Retina (tissue), 1 donor: ENCODE data around the gene NUCB1.

Experiments used
- DNase-seq: peaks from one replicate; pipeline ENCODE4 v3.0.0-alpha.2; 2016

Gene NUCB1

DNA sequence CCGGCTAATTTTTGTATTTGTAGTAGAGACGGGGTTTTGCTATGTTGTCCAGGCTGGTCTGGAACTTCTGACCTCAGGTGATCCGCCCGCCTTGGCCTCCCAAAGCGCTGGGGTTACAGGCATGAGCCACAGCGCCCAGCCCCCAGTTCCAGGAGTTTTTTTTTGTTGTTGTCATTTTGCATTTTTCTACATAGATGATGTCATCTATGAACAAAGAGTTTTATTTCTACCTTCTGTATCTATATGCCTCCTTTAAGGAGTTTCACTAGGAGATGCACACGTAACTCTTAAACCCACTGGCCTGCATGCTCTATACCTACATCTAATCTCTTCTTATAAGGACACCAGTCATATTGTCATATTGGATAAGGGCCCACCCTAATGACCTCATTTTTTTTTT is 38.1 kb downstream of the NUCB1 start:
- no peak for DNase-seq

DNA sequence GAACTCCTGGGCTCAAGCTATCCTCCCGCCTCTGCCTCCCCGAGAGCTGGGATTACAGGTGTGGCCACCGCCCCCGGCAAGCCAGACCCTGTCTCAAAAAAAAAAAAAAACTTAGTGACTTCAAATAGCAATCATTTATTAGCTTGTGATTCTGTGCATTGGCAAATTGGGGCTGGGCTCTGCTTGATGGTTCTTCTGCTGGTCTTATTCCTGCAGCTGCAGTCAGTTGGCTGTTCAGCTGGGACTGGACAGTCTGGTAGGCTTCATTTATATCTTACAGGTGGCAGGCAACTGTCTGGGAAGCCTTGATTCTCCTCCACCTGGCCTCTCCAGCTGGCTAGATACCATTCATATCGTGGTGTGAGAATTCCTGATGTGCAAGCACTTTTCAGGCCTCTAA is 40.8 kb downstream of the NUCB1 start:
- no peak for DNase-seq

- no peak for DNase-seq
Observed at GRCh38 chr19:48943081-48943480, 43.0 kb downstream of the NUCB1 start.

DNA sequence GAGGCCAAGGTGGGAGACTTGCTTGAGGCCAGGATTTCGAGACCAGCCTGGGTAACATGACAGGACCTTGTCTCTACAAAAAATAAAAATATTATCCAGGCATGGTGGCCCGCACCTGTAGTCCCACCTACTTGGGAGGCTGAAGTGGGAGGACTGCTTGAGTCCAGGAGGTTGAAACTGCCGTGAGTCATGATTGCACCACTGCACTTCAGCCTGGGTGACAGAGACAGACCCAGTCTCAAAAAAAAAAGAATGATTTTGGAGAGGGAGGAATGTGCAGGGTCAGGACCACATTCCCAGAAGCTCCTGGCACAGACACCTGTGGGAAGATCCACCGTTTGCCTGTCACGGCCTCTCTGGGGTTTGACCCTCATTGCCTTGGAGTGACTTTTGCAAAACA is 45.3 kb downstream of the NUCB1 start:
- DNase-seq, result no peak

- no peak for DNase-seq
Observed at GRCh38 chr19:48945817-48946216, 45.7 kb downstream of the NUCB1 start.

DNA sequence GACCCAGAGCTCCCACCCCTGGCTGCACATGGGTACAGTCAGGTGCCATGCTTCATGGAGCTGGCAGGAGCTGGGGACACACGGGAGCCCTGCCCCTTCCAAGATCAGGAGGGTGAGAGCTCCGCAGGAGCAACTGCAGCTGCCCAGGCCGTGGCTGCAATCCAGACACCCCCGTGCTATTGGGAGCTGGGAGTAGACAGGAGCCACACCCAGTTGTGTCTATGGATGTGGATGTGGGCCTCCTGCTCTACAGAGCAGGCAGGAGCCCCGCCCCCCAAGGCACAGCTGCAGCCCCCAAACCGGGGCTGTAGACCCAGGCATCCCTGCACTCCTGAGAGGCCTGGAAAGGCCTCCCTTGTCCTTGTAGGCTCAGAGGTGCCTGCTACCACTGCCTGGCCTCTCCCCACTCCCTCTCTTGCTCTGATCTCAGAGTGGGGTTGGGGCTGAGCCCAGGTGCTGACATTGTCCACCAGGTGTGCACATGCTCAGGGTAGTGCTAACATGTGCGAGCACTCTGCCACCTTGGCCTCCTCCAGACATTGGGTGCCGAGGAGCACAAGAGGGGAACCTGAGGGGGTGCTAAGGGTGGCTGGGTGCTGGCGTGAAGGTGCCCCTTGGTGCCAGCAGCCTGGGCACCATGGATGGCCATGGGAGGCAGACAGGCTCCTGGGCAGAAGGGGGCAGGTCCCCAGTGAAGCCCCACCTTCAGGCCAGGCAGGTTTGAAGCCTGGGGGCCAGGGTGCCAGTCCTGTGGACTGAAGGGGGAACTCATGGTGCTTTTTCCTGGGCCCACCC is 46.5 kb downstream of the NUCB1 start:
- DNase-seq, result no peak

DNA sequence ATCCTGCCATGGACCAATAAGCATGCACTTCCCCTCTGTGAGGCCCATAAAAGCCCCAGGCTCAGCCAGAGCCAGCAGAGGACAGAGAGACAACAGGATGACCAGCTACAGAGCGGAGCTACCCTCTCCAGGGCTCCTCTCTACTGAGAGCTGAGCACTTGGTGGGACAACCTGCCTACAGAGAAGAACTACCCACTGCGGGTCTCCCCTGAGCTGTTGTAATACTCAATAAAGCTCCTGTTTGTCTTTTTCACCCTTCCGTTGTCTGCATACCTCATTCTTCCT is 47.1 kb downstream of the NUCB1 start:
- no peak for DNase-seq

DNA sequence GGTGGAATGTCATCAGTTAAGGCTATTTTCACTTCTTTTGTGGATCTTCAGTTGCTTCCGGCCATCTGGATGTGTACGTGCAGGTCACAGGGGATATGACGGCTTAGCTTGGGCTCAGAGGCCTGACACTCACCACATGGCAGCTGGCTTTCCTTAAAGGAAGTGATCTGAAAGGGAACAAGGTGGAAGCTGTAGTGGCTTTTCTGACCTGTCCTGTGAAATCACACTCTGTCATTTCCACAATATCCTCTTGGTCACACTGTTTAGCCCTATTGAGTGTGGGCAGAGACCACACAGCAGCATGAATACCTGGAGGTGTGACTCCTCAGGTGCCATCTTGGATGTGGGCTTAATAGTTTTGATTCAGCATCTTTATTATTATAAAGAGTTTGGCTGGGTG is 50.0 kb downstream of the NUCB1 start:
- no peak for DNase-seq

DNA sequence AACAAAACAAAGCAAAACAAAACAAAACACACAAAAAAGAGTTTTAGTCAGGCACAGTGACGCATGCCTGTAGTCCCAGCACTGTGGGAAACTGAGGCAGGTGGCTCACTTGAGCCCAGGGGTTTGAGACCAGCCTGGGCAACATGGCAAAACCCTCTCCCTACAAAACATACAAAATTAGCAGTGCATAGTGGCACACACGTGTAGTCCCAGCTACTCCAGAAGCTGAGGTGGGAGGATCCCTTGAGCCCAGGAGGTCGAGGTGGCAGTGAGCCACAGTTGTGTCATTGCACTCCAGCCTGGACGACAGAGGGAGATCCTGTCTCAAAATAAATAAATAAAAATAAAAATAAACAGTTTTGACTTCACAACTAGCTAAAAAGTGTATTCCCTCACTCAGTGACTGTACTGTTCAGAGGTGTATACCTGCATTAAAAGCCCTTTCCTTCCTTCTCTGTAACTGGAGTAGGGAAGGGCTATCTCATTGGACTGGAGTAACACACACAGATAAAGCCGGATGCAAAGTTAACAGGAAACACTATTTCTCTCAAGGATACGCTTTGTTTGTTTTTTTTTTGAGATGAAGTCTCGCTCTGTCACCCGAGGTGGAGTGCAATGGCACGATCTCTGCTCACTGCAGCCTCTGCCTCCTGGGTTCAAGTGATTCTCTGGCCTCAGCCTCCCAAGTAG is 50.9 kb downstream of the NUCB1 start:
- DNase-seq, result no peak

DNA sequence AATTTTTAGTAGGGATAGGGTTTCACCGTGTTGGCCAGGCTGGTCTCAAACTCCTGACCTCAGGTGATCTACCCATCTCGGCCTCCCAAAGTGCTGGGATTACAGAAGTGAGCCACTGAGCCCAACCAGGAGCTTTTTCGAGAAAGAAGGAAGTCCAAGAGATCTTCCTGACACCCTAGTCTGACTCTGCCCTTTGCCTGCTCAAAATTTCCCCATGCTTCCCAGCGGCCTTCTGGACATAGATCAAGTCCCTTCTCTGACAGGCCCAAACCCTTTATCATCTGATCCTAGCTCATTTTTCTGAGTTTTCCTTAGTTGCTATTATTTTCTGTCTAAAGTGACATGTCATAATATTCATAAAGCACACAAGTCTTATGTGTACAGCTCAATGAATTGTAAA is 53.0 kb downstream of the NUCB1 start:
- no peak for DNase-seq

DNA sequence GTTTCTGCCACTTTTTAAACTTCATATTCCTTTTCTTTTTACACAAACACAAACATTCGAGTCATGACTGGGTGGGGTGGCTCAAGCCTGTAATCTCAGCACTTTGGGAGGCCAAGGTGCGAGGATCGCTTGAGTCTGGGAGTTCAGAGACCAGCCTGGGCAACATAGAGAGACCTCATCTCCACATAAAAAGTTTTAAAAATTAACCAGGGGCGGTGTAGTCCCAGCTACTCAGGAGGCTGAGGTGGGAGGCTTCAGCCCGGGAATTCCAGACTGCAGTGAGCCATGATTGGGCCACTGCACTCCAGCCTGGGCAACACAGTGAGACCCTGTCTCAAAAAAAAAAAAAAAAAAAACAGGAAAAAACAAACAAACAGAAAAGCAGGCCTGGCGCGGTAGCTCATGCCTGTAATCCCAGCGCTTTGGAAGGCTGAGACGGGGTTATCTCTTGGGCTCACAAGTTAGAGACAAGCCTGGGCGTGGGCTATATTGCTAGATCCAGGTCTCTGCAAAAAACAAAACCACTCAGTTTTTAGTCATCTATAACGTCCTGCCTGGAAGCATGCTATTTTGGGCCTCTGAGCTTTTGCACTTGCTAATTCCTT is 54.0 kb downstream of the NUCB1 start:
- DNase-seq, result no peak

DNA sequence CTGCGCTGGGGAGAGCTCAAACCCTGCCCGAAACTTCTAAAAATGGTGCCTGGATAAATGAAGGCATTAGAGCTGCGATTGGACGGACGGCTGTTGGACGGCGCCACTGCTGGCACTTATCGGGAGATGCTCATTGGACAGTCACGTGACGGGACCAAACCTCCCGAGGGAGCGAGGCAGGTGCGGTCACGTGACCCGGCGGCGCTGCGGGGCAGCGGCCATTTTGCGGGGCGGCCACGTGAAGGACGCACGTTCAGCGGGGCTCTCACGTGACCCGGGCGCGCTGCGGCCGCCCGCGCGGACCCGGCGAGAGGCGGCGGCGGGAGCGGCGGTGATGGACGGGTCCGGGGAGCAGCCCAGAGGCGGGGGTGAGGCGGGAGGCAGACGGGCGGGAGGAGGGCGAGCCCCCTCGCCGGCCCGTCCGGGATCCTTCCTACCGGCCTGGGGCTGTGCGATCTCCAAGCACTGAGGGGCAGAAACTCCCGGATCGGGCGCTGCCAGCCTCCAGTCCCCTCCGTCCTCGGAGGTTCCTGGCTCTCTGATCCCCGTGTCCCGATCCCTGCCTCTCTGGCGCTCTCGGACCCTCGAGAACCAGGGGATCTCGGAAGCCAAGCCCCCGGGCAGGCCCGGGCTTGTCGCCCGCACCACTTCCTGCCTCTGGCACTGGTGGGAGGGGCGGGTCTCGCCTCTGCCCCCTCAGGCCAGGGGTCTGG is 54.6 kb downstream of the NUCB1 start, which contains the start of gene BAX:
TSS of gene BAX (plus strand) at position 281 of the 713 bp plus-strand sequence. CDS start at position 335, 54 bp downstream.
- peak; percentile 97 for DNase-seq

DNA sequence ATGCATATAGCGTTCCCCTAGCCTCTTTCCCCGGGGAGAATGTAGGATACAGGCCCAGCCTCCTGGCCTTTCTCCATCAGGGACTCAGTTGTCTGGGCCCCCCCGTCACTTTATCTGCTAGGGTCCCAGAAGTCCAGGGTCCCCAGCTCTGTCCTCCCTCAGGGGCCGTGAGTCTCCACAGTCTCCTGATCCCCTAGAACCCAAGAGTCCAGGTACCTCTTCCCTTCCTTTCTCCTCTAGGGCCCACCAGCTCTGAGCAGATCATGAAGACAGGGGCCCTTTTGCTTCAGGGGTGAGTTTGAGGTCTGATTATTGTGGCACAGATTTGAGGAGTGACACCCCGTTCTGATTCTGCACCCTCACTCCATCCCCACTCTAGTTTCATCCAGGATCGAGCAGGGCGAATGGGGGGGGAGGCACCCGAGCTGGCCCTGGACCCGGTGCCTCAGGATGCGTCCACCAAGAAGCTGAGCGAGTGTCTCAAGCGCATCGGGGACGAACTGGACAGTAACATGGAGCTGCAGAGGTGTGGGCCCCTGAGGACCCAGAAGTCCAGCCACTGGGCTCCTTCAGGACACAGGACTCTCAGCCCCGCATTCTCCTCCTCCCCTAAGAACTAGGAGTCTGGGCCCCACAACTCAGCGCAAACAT is 55.3 kb downstream of the NUCB1 start:
- DNase-seq, result no peak

GRCh38 chr19:48958006-48958405 is 57.9 kb downstream of the NUCB1 start:
- no peak for DNase-seq

GRCh38 chr19:48959341-48960239 is 59.5 kb downstream of the NUCB1 start:
- no peak for DNase-seq

DNA sequence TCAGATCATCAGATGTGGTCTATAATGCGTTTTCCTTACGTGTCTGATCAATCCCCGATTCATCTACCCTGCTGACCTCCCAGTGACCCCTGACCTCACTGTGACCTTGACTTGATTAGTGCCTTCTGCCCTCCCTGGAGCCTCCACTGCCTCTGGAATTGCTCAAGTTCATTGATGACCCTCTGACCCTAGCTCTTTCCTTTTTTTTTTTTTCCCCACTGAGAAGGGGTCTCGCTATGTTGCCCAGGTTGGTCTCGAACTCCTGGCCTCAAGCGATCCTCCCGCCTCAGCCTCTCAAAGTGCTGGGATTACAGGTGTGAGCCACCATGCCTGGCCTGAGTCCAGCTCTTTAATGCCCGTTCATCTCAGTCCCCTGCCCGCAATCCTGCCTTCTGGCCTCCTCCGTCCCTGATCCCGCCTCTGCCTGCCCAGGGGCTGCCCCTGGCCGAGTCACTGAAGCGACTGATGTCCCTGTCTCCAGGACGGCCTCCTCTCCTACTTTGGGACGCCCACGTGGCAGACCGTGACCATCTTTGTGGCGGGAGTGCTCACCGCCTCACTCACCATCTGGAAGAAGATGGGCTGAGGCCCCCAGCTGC is 61.0 kb downstream of the NUCB1 start:
- no peak for DNase-seq

DNA sequence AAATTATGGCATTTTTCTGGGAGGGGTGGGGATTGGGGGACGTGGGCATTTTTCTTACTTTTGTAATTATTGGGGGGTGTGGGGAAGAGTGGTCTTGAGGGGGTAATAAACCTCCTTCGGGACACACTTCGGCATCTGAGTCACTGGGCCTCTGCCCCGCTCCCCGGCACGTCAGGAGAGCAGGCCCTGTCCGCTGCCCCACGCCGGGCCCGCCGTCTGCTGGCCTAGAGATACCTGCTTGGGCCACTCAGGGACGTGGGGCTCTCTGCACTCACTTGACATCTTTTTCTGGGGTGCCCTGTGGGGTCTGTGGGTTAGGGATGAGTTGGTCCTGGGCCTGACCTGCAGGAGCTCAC is 61.5 kb downstream of the NUCB1 start:
- no peak for DNase-seq

DNA sequence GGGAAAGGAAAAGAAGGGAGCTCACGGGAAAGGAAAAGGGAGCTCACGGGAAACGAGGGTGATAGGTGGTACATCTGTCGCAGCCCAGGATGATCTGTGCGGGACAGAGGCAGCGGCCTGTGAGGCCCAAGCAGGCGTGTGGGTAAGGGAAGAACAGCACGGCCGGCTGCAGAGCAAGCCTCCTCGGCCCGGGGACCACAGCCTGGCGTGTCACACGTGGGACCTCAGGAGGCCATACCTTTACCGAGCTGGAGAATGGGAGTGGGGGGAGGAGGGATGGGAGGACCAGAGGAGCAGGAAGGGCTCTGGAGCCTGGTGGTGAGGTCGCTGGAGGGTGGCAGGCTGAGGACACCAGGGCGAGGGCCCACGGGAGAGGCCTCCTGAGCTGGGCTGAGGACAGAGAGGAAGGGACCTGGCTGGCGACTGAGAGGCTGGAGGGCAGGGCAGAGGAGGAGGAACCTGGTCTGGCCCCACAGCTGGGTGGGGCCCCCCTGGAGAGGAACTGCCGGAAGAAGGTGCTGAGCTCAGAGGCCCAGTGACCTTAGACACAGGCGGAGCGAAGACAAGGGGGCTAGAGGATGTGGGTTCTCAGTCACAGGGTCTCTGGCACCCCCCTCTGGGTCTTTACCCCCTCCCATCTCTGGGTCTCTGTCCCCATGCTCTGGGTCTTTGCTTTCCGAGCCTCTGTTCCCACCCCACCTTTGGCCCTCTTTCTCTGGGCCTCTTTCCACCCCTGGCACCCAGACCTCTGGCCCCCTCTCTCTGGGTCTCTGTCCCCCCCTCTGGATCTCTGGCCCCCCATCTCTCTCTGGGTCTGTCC is 62.1 kb downstream of the NUCB1 start:
- no peak for DNase-seq

GRCh38 chr19:48962849-48963165 is 62.7 kb downstream of the NUCB1 start:
- DNase-seq, result no peak

- DNase-seq, result peak; percentile 73
Observed at GRCh38 chr19:48963371-48964204, 63.5 kb downstream of the NUCB1 start.
